Measurements from ENCODE around the gene ATAT1.

DNA sequence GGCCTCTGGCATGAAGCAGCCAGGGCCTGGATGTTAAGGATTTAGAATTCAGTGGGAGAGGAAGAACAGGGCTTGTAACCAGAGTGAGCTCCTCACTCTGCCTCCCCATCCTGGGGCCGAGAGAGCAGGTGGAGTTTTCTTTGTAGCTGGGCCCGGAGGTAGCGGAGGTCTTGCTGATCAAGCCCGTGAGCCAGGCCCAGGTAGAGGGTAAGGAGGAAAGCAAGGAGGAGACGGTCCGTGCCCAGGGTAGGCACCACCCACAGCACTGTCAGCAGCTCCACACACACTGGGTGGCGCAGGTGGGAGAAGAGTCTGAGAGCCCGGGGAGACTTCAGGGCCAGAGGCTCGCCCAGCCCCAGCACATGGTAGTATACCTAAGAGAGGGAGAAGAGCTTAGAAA is 61.9 kb downstream of the ATAT1 start:
- TF ChIP-seq, protein P1, sequence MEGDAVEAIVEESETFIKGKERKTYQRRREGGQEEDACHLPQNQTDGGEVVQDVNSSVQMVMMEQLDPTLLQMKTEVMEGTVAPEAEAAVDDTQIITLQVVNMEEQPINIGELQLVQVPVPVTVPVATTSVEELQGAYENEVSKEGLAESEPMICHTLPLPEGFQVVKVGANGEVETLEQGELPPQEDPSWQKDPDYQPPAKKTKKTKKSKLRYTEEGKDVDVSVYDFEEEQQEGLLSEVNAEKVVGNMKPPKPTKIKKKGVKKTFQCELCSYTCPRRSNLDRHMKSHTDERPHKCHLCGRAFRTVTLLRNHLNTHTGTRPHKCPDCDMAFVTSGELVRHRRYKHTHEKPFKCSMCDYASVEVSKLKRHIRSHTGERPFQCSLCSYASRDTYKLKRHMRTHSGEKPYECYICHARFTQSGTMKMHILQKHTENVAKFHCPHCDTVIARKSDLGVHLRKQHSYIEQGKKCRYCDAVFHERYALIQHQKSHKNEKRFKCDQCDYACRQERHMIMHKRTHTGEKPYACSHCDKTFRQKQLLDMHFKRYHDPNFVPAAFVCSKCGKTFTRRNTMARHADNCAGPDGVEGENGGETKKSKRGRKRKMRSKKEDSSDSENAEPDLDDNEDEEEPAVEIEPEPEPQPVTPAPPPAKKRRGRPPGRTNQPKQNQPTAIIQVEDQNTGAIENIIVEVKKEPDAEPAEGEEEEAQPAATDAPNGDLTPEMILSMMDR (conservative IDR thresholded peaks at IDR 0.05 in 1 of 2, IDR thresholded peaks at IDR 0.05 in 1 of 2; ENCODE audit: extremely low read depth in 1 of 2, insufficient read depth in 1 of 2, low read depth in 1 of 2, low read length in 2 of 2): no peak
- no peak for TF ChIP-seq EZH2 (IDR thresholded peaks at IDR 0.05; ENCODE audit: borderline replicate concordance, low read length)

All from mammary epithelial cell (primary cell).